GM12801 (cell line): Measurements from ENCODE around the gene TAS2R10.

Experiments used
- TF ChIP-seq, protein P1 (sequence below): IDR thresholded peaks from one replicate; pipeline ENCODE4 v1.5.1; 2011; ENCODE audit warnings: control low read depth; ENCODE audit not compliant: insufficient read length; ENCODE audit errors: extremely low read depth

TAS2R10 gene, protein sequence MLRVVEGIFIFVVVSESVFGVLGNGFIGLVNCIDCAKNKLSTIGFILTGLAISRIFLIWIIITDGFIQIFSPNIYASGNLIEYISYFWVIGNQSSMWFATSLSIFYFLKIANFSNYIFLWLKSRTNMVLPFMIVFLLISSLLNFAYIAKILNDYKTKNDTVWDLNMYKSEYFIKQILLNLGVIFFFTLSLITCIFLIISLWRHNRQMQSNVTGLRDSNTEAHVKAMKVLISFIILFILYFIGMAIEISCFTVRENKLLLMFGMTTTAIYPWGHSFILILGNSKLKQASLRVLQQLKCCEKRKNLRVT

DNA sequence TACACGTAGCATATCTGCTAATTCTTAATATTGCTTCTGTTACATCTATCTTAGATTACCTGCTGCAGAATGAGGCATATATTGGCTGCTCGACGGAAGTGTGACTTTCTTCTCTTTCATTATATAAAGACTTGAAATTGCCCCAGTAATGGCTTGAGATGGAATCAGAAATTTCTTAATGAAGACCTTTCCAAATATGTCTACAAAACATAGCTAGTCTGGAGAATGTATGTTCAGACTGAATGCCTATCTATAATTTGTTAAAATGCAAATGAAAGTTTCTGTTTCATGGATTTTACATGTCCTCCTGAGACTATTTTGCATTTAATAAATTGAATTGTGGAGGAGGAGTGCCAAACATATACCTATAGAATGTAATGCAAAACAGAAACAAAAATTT lies at the start of gene TAS2R10:
TAS2R10 (minus strand) TSS at position 101 of the 400 bp plus-strand sequence; CDS start at position 12, 89 bp downstream.
- TF ChIP-seq, protein P1, sequence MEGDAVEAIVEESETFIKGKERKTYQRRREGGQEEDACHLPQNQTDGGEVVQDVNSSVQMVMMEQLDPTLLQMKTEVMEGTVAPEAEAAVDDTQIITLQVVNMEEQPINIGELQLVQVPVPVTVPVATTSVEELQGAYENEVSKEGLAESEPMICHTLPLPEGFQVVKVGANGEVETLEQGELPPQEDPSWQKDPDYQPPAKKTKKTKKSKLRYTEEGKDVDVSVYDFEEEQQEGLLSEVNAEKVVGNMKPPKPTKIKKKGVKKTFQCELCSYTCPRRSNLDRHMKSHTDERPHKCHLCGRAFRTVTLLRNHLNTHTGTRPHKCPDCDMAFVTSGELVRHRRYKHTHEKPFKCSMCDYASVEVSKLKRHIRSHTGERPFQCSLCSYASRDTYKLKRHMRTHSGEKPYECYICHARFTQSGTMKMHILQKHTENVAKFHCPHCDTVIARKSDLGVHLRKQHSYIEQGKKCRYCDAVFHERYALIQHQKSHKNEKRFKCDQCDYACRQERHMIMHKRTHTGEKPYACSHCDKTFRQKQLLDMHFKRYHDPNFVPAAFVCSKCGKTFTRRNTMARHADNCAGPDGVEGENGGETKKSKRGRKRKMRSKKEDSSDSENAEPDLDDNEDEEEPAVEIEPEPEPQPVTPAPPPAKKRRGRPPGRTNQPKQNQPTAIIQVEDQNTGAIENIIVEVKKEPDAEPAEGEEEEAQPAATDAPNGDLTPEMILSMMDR, result no peak

- TF ChIP-seq, protein P1, result no peak
These were observed 47.2 kb upstream of the TAS2R10 start for GRCh38 chr12:10873378-10873777.

GRCh38 chr12:10867381-10867780 lies 41.2 kb upstream of the TAS2R10 start:
- TF ChIP-seq, protein P1, result no peak

DNA sequence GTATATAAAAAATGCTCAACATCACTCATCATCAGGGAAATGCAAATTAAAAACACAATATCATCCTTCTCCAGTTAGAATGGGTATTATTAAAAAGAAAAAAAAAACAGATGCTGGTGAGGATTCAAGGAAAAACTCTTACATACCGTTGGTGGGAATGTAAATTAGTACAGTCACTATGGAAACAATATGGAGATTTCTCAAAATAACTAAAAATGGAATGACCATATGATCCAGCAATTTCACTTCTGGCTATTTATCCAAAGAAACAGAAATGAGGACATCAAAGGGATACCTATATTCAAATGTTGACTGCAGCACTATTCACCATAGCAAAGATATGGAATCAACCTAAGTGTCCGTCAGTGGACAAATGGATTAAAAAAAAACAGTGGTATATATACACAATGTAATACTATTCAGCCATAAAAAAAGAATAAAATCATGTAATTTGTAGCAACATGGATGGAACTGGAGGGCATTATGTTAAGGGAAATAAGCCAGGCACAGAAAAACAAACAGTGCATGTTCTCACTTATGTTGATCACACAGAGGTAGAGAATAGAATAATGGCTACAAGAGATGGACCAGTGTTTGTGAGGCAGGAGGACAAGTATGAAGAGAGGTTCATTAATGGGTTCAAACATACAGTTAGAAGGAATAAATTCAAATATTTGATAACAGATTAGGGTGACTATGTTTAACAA lies 37.5 kb upstream of the TAS2R10 start:
- TF ChIP-seq, protein P1, result no peak

DNA sequence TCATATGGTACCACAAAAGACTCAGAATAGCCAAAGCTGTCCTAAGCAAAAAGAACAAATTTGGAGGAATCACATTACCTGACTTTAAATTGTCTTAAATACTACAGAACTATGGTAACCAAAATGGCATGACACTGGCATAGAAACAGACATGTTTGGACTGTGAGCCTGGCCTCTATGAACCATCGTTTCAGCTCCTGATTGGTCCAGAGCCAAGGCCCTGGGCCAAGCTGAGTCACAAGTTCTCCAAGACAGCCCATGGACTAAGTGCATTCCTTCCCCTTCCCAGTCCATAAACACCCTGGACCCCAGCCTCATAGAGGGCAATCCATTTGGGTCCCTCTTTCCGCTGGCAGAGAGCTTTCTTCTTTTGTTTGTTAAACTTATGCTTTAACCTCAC lies 35.2 kb upstream of the TAS2R10 start:
- TF ChIP-seq, protein P1, result no peak

GRCh38 chr12:10855807-10856206 lies 29.6 kb upstream of the TAS2R10 start:
- TF ChIP-seq, protein P1, result no peak

- TF ChIP-seq, protein P1, result no peak
These were observed 27.6 kb upstream of the TAS2R10 start for GRCh38 chr12:10853776-10854175.
